Parathyroid adenoma (tissue), 2 donors: ENCODE measurements around the gene L3MBTL4.
"Not testable (repeated sequence)": the region's sequence is repeated elsewhere in the genome, so short reads cannot be mapped to it uniquely, and the experiment has no call there.

ENCODE experiments used
- H2AFZ ChIP-seq: fragments of 300-600 bp; sonication (generic); one replicate; pipeline ENCODE4 v1.7.0; 2017; ENCODE audit warnings: antibody characterized with exemption, mild to moderate bottlenecking
- H3K27ac ChIP-seq: fragments of 300-600 bp; sonication (generic); one replicate; pipeline ENCODE4 v1.7.0; 2017
- H3K27me3 ChIP-seq: fragments of 300-600 bp; sonication (generic); one replicate; pipeline ENCODE4 v1.7.0; 2017; ENCODE audit warnings: low read length; ENCODE audit not compliant: control insufficient read depth, insufficient read depth
- H3K36me3 ChIP-seq: fragments of 300-600 bp; sonication (generic); one replicate; pipeline ENCODE4 v1.7.0; 2017; ENCODE audit warnings: low read length; ENCODE audit not compliant: control insufficient read depth, insufficient read depth
- H3K4me1 ChIP-seq: fragments of 300-600 bp; sonication (generic); one replicate; pipeline ENCODE4 v1.7.0; 2017; ENCODE audit warnings: control low read depth
- H3K4me2 ChIP-seq: fragments of 300-600 bp; sonication (generic); one replicate; pipeline ENCODE4 v1.7.0; 2017; ENCODE audit warnings: low read length
- H3K4me3 ChIP-seq: fragments of 300-600 bp; sonication (generic); one replicate; pipeline ENCODE4 v1.7.0; 2017; ENCODE audit warnings: low read depth, low read length
- H3K79me2 ChIP-seq: fragments of 300-600 bp; sonication (generic); one replicate; pipeline ENCODE4 v1.7.0; 2017; ENCODE audit warnings: control low read depth
- H3K9ac ChIP-seq: fragments of 300-600 bp; sonication (generic); one replicate; pipeline ENCODE4 v1.7.0; 2017; ENCODE audit warnings: mild to moderate bottlenecking
- H3K9me3 ChIP-seq: fragments of 300-600 bp; sonication (generic); one replicate; pipeline ENCODE4 v1.7.0; 2017; ENCODE audit warnings: low read length; ENCODE audit not compliant: control insufficient read depth
- TF ChIP-seq, protein P1 (sequence below): fragments of 300-600 bp; sonication (generic); IDR thresholded peaks from one replicate; pipeline ENCODE4 v1.7.0; 2017; ENCODE audit warnings: antibody characterized with exemption, mild to moderate bottlenecking
- donor health status: primary hyperparathyroidism.

L3MBTL4 gene

GRCh38 chr18:6273423-6273822, 141.3 kb downstream of the L3MBTL4 start:
- Histone ChIP-seq H3K4me1 (no peaks in the 10 kb centered on the region), H2AFZ (no peak overlapping the region), H3K27me3 (no peaks in the 10 kb centered on the region), H3K9me3 (no peaks in the 10 kb centered on the region), H3K4me2 (no peak overlapping the region), H3K9ac (no peak overlapping the region), H3K79me2 (peaks cover 4% of the 10 kb centered on the region), H3K4me3 (no peak overlapping the region), H3K27ac (no peak overlapping the region), H3K36me3 (no peaks in the 10 kb centered on the region)
- TF ChIP-seq, protein P1, sequence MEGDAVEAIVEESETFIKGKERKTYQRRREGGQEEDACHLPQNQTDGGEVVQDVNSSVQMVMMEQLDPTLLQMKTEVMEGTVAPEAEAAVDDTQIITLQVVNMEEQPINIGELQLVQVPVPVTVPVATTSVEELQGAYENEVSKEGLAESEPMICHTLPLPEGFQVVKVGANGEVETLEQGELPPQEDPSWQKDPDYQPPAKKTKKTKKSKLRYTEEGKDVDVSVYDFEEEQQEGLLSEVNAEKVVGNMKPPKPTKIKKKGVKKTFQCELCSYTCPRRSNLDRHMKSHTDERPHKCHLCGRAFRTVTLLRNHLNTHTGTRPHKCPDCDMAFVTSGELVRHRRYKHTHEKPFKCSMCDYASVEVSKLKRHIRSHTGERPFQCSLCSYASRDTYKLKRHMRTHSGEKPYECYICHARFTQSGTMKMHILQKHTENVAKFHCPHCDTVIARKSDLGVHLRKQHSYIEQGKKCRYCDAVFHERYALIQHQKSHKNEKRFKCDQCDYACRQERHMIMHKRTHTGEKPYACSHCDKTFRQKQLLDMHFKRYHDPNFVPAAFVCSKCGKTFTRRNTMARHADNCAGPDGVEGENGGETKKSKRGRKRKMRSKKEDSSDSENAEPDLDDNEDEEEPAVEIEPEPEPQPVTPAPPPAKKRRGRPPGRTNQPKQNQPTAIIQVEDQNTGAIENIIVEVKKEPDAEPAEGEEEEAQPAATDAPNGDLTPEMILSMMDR: no peak

- not testable (repeated sequence) for H3K36me3 ChIP-seq, H3K4me2 ChIP-seq, H3K27me3 ChIP-seq, H3K9me3 ChIP-seq, H3K4me1 ChIP-seq, H3K4me3 ChIP-seq, H2AFZ ChIP-seq, H3K79me2 ChIP-seq, H3K27ac ChIP-seq, H3K9ac ChIP-seq
Measured at GRCh38 chr18:6272144-6272543, 142.6 kb downstream of the L3MBTL4 start.

DNA sequence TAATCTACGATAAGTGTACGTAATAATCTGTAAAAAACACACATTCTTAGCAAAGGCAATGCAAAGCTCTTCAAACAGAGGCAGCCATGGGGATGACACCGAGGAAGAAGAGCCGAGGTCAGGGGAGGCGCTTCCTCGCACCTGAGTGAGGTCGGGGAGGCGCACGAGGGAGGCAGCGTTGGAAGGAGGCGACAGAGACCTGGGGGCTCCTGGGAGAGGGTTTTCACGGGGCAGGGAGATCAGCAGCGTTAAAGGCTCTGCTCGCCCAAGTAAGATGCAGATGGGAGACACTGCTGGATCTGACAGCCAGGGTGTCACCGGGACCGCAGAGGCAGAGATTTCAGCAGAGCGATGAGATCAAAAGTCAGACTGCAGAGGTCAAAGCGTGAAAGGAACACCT, 143.1 kb downstream of the L3MBTL4 start:
- Histone ChIP-seq H3K4me2 (no peak overlapping the region), H3K4me3 (no peak overlapping the region), H3K79me2 (peaks cover 4% of the 10 kb centered on the region), H3K27ac (no peak overlapping the region), H3K9ac (no peak overlapping the region), H3K27me3 (no peaks in the 10 kb centered on the region), H2AFZ (no peak overlapping the region), H3K36me3 (no peaks in the 10 kb centered on the region), H3K9me3 (no peaks in the 10 kb centered on the region), H3K4me1 (no peaks in the 10 kb centered on the region)
- TF ChIP-seq, protein P1: no peak

GRCh38 chr18:6270771-6271216, 143.9 kb downstream of the L3MBTL4 start:
- Histone ChIP-seq H3K9ac (no peak overlapping the region), H3K27me3 (no peaks in the 10 kb centered on the region), H2AFZ (no peak overlapping the region), H3K4me1 (no peaks in the 10 kb centered on the region), H3K27ac (no peak overlapping the region), H3K36me3 (no peaks in the 10 kb centered on the region), H3K9me3 (no peaks in the 10 kb centered on the region), H3K79me2 (no peaks in the 10 kb centered on the region), H3K4me2 (no peak overlapping the region), H3K4me3 (no peak overlapping the region)
- TF ChIP-seq, protein P1: no peak

- no peak overlapping the region for H3K4me2 ChIP-seq
- TF ChIP-seq, protein P1: no peak
- H3K36me3 ChIP-seq: no peaks in the 10 kb centered on the region
- no peaks in the 10 kb centered on the region for H3K79me2 ChIP-seq
- H3K9ac ChIP-seq: no peak overlapping the region
- no peak overlapping the region for H3K27ac ChIP-seq
- H3K27me3 ChIP-seq: no peaks in the 10 kb centered on the region
- H3K4me3 ChIP-seq: no peak overlapping the region
- no peaks in the 10 kb centered on the region for H3K4me1 ChIP-seq
- no peak overlapping the region for H2AFZ ChIP-seq
- H3K9me3 ChIP-seq: no peaks in the 10 kb centered on the region
Measured at GRCh38 chr18:6269660-6270332, 144.9 kb downstream of the L3MBTL4 start.
